ENCODE data around the gene TRIM37. TPM values are rescaled to one million over a fixed set of nuclear protein-coding genes. Genes with fewer than 3 reads are reported as not detected.
"Not testable (repeated sequence)": the region's sequence is repeated elsewhere in the genome, so short reads cannot be mapped to it uniquely, and the experiment has no call there.

The TRIM37 gene
- total RNA-seq, 1 donor from 2014 or later: 35.6 TPM

DNA sequence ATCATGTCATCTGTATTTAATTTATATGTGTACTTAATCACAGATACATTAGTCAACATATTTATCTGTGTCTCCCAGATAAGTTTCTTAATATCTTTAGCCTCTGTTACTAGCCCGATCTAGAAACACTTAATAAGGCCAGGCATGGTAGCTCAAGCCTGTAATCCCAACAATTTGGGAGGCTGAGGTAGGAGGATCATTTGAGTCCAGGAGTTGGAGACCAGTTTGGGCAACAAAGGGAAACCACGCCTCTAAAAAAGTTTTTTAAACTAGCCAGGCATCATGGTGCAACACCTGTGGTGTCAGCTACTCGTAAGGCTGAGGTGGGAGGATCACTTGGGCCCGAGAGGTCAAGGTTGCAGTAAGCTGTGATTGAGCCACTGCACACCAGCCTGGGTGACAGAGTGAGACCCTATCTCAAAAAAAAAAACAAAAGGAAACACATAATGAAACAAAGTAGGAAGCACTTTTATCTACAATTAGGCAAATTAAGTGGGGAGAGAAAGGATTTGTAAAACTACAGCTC, 39.0 kb upstream of the TRIM37 start:
- Mint-ChIP-seq H3K4me3 (ENCODE audit: unreplicated experiment) (no peak overlapping the region), H3K9me3 (ENCODE audit: unreplicated experiment) (no peaks in the 10 kb centered on the region), H3K4me1 (ENCODE audit: low read depth, unreplicated experiment) (no peaks in the 10 kb centered on the region), H3K27ac (ENCODE audit: unreplicated experiment) (no peak overlapping the region), H3K27me3 (ENCODE audit: unreplicated experiment) (no peaks in the 10 kb centered on the region), H3K36me3 (ENCODE audit: unreplicated experiment) (no peaks in the 10 kb centered on the region)
- DNase-seq: no peak
- TF ChIP-seq, protein P1, sequence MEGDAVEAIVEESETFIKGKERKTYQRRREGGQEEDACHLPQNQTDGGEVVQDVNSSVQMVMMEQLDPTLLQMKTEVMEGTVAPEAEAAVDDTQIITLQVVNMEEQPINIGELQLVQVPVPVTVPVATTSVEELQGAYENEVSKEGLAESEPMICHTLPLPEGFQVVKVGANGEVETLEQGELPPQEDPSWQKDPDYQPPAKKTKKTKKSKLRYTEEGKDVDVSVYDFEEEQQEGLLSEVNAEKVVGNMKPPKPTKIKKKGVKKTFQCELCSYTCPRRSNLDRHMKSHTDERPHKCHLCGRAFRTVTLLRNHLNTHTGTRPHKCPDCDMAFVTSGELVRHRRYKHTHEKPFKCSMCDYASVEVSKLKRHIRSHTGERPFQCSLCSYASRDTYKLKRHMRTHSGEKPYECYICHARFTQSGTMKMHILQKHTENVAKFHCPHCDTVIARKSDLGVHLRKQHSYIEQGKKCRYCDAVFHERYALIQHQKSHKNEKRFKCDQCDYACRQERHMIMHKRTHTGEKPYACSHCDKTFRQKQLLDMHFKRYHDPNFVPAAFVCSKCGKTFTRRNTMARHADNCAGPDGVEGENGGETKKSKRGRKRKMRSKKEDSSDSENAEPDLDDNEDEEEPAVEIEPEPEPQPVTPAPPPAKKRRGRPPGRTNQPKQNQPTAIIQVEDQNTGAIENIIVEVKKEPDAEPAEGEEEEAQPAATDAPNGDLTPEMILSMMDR (IDR thresholded peaks at IDR 0.05; ENCODE audit: partially characterized antibody, unreplicated experiment): no peak

DNA sequence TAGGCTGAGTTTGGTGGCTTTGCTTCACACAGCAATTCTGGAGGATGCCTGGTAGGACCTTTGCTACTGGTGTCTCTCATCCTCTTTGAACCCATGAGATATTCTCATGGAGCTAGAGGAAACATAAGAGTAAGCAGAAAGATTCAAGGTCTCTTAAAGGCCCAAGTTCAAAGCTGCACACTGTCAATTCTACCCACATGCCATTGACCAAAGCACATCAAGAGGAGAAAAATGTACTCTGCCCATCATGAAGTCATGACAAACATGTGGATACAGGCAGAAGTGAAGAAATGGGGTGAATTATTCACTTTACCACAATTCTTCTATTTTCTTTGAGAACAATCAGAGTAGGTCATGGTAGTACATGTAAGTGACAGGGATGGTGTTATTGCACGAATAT, 35.2 kb upstream of the TRIM37 start:
- Mint-ChIP-seq H3K27ac (ENCODE audit: unreplicated experiment) (no peak overlapping the region), H3K4me3 (ENCODE audit: unreplicated experiment) (no peak overlapping the region), H3K36me3 (ENCODE audit: unreplicated experiment) (no peaks in the 10 kb centered on the region), H3K4me1 (ENCODE audit: low read depth, unreplicated experiment) (no peaks in the 10 kb centered on the region), H3K9me3 (ENCODE audit: unreplicated experiment) (no peaks in the 10 kb centered on the region), H3K27me3 (ENCODE audit: unreplicated experiment) (no peaks in the 10 kb centered on the region)
- TF ChIP-seq, protein P1 (IDR thresholded peaks at IDR 0.05; ENCODE audit: partially characterized antibody, unreplicated experiment): no peak
- DNase-seq: no peak

DNA sequence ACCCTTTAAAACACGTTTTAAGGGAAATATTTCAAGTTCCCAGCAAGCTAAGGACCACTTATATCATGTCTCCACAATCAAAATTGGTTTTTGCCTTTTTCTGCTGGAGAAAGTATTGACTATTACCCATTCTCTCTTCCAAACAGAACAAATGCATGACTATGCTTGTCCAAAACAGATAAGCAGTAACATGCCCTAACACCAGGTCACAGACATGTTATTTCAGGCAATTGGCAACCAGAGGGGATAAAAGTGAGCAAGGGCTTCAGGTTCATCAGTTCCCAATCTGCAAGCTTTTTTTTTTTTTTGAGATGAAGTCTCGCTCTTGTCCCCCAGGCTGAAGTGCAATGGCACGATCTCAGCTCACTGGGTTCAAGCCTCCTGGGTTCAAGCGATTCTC, 33.3 kb upstream of the TRIM37 start:
- H3K27me3 Mint-ChIP-seq (ENCODE audit: unreplicated experiment): no peaks in the 10 kb centered on the region
- no peaks in the 10 kb centered on the region for H3K36me3 Mint-ChIP-seq (ENCODE audit: unreplicated experiment)
- DNase-seq: no peak
- no peaks in the 10 kb centered on the region for H3K4me1 Mint-ChIP-seq (ENCODE audit: low read depth, unreplicated experiment)
- no peaks in the 10 kb centered on the region for H3K9me3 Mint-ChIP-seq (ENCODE audit: unreplicated experiment)
- no peak overlapping the region for H3K27ac Mint-ChIP-seq (ENCODE audit: unreplicated experiment)
- H3K4me3 Mint-ChIP-seq (ENCODE audit: unreplicated experiment): no peak overlapping the region
- TF ChIP-seq, protein P1 (IDR thresholded peaks at IDR 0.05; ENCODE audit: partially characterized antibody, unreplicated experiment): no peak

DNA sequence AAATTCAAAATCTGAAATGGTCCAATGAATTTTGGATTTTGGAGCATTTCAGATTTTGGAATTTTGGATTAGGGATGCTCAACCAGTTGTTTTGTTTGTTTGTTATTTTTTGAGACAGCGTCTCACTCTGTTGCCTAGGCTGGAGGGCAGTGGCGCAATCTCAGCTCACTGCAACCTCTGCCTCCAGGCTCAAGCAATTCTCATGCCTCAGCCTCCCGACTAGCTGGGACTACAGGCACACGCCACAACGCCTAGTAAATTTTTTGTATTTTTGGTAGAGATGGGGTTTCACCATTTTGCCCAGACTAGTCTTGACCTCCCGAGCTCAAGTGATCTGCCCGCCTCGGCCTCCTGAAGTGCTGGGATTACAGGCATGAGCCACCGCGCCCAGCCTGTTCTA, 31.7 kb upstream of the TRIM37 start:
- DNase-seq; H3K27me3 Mint-ChIP-seq (ENCODE audit: unreplicated experiment); H3K4me1 Mint-ChIP-seq (ENCODE audit: low read depth, unreplicated experiment); H3K36me3 Mint-ChIP-seq (ENCODE audit: unreplicated experiment); H3K27ac Mint-ChIP-seq (ENCODE audit: unreplicated experiment); H3K9me3 Mint-ChIP-seq (ENCODE audit: unreplicated experiment); H3K4me3 Mint-ChIP-seq (ENCODE audit: unreplicated experiment): not testable (repeated sequence)

DNA sequence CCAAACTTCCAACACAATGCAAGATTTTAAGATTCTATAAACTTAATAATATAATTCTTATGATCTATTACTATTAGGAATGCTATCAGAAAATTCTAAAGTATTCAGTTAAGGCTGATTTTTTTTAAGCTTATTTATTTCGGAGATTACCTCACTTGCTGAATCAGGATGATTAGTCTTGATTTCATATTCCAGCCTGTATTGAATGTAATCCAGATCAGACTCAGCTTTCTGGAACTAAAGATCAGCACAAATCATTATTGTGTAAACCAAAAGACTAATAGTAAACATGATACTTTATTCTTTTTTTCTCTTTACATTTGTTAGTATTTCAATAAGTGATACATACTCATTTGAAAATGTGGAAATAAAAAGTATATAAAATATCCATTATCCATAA, 24.5 kb upstream of the TRIM37 start:
- H3K4me1 Mint-ChIP-seq (ENCODE audit: low read depth, unreplicated experiment): no peaks in the 10 kb centered on the region
- no peak overlapping the region for H3K27ac Mint-ChIP-seq (ENCODE audit: unreplicated experiment)
- no peaks in the 10 kb centered on the region for H3K9me3 Mint-ChIP-seq (ENCODE audit: unreplicated experiment)
- H3K27me3 Mint-ChIP-seq (ENCODE audit: unreplicated experiment): no peaks in the 10 kb centered on the region
- no peaks in the 10 kb centered on the region for H3K36me3 Mint-ChIP-seq (ENCODE audit: unreplicated experiment)
- no peak for DNase-seq
- TF ChIP-seq, protein P1 (IDR thresholded peaks at IDR 0.05; ENCODE audit: partially characterized antibody, unreplicated experiment): no peak
- H3K4me3 Mint-ChIP-seq (ENCODE audit: unreplicated experiment): no peak overlapping the region

Measured in glutamatergic neuron (in vitro differentiated cells).